Stimulated activated naive CD4-positive, alpha-beta T cell (primary cell): Measurements from ENCODE around the gene CUBN.
A peak's percentile ranks its signal among the peaks of the same experiment; 100 is the strongest.
"Not testable (repeated sequence)": the region's sequence is repeated elsewhere in the genome, so short reads cannot be mapped to it uniquely, and the experiment has no call there.

Experiments
- DNase-seq, 6 experiments: peaks; one replicate each; lab custom pipeline; 2025; lab: John Stamatoyannopoulos, UW

The CUBN gene

DNA sequence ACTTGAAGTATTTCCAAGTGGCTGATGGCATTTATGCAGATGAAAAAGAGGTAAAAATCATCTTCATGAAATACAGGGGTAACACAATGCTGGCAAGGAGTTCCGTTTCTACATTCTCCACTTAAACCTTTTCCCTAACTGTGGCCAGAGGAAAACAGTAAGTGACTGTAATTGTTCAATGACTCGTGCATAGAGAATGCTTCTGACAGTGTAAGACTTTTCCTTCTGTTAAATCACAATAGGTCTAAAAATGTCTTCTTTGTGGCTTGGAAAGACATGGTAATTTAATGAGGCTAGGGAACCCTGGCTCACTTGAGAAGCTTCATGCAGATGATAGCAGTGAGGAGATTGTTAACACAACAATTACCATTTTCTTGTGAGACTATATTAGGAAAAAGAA is 262.1 kb downstream of the CUBN start:
- DNase-seq: no peak

DNA sequence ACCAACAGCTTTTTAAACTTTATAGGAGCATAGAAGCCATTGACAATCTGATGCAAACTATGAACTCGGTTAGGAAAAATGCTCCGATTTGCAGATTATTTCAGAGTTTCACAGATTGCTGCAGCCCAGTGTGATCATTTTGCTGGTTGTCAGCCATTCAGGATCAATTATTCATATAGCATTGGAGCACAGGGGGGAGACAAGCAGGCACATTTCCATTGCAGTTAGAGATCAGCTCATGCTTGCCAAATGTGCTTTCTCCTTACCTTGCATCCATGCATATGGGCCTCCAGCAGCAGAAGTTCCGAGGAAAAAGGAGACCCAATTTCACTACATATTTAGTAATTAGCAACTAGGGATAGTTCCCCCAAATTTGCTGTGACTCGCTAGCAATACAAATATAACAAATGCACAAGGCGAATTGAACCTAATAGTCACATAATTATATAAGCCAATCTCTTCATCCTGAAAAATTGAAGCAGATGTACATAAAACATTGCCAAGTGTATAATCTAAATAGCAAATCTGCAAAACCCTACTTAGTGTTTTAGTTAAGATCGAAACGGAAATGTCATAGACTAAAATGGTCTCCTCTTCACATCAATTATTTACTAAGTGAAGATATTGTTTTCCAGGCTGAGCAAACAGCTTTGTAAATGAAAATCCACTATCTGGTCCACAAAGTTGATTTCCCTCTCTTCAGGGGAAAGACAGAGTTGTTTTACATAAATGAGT is 262.9 kb downstream of the CUBN start:
- DNase-seq: no peak

- DNase-seq: no peak
Measured at GRCh38 chr10:16865766-16866165, 263.8 kb downstream of the CUBN start.

DNA sequence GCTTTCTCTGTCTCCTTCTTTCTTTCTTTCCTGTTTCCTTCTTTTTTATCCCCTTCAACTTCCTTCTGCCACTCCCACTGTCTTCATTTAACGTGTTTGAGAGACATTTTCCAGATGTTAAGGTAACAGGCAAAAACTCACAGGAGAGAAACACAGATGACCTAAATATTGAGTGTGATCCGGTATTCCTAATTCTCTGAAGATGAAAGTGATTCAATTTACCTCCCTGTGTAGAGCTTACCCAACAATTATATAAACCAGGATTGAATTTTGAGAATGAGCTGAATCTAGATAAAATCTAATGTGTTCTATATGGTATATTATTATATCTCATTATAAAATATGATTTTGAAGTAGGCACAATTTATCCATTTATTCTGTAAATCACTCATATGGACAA is 265.8 kb downstream of the CUBN start:
- DNase-seq: no peak

GRCh38 chr10:16857419-16857818 is 272.2 kb downstream of the CUBN start:
- DNase-seq: no peak

GRCh38 chr10:16856567-16856966 is 273.0 kb downstream of the CUBN start:
- no peak for DNase-seq

- DNase-seq: no peak
Measured at GRCh38 chr10:16856092-16856491, 273.5 kb downstream of the CUBN start.

DNA sequence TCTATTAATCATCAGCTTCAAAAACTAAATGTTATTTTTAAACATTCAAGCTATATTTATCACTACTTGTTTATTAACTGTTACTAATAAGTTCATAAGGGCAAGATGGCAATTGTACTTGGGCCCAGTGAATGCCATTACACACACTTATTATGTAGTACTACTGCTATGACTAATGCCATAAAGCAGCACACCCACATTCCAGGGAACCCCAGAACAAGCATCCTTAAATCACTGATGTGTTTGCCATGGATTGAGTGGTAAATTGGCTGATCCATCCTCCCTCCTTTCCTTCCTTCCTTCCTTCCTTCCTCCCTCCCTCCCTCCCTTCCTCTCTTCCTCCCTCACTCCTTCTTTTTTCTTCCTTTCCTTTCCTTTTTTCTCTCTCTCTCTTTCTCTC is 275.0 kb downstream of the CUBN start:
- DNase-seq: no peak

GRCh38 chr10:16853809-16854208 is 275.8 kb downstream of the CUBN start:
- DNase-seq: no peak

GRCh38 chr10:16853201-16853600 is 276.4 kb downstream of the CUBN start:
- DNase-seq: no peak

GRCh38 chr10:16852624-16853023 is 277.0 kb downstream of the CUBN start:
- DNase-seq: no peak

DNA sequence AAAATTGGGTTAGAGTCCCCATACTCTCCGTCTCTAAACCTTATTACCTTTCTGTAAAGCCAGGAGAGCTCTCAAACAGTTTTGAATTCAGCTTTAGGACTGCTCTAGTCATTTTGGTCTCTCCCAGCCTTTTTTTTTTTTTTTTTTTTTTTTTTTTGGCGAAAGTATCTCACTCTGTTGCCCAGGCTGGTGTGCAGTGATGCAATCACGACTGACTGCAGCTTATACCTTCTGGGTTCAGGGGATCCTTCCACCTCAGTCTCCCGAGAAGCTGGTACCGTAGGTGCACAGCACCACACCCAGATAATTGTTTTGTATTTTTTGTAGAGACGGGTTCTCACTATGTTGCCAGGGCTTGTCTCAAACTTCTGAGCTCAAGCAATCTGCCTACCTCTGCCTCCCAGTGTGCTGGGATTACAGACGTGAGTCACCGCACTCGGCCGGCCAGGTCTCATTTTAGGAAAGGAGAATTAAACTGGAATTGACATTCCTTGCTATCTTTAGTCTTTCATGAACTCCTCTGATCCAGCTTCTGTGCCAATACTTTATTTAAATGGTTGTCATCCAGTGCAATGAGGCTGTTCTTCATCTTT is 281.0 kb downstream of the CUBN start:
- DNase-seq: no peak

DNA sequence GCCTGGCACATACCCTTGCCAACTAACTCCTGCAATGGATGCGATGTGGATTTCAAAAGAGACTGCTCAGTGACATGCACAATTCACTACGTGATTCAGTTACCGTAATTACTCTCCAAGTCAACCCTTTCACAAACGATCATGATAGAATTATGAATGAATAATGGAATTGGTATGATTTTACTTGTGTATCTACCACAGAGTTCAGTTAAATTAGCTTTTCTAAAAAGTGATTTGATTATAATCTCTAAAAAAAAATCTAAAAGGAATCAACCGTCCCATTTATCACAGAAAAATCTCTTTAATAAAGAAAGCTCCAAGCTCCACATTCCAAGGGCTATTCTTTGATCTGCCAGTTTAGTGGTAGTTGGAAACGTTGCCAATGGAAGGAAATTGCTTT is 282.0 kb downstream of the CUBN start:
- no peak for DNase-seq

GRCh38 chr10:16845248-16845647 is 284.4 kb downstream of the CUBN start:
- DNase-seq: no peak

DNA sequence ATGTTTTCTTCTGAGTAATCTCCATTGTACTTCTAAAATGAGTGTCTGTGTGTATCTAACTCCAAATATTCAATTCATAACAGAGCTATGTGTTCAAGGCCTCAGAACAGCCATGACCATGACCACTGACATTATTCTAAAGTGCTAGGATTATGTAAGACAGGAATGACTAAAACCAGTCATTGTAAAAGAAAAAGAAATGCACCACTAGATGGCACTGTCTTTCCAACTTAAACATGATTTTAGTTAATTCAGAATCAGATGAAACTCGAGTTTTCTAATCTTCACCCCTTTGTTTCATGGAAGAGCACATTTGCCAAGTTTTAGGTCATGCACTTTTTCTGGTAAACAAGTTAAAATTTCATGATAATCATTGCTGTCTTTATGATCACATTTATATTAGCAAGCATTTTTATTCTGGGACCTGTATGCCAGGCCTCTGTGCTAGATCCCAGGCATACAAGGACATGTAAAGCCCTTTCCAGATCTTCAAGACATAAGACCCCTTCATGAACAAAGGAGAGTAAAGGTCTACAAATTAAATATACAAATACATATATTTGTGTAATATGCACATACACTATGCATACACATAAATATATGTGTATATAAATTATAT is 286.2 kb downstream of the CUBN start:
- peak in 3 of 6 experiments; percentile 29 to 73 (median 64) for DNase-seq

DNA sequence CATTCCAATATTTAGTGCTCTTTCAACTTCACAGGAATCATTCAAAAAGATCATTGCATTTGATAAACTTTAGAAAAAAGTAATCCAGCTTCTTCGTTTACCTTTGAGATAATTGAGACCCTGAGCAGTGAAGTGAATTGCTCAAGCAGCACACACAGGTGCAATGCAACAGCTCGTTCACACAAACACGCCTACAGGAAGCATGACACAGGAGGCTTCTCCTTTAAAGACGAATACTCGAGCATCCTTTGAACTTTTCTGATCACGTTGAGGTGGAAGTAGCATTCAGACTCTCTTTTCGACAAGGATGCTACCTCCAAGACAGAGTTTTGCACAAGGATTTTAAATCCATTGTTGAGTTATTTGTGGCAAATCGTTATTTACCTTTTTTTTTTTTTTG is 294.4 kb downstream of the CUBN start:
- peak in 5 of 6 experiments; percentile 8 to 66 (median 49) for DNase-seq

DNA sequence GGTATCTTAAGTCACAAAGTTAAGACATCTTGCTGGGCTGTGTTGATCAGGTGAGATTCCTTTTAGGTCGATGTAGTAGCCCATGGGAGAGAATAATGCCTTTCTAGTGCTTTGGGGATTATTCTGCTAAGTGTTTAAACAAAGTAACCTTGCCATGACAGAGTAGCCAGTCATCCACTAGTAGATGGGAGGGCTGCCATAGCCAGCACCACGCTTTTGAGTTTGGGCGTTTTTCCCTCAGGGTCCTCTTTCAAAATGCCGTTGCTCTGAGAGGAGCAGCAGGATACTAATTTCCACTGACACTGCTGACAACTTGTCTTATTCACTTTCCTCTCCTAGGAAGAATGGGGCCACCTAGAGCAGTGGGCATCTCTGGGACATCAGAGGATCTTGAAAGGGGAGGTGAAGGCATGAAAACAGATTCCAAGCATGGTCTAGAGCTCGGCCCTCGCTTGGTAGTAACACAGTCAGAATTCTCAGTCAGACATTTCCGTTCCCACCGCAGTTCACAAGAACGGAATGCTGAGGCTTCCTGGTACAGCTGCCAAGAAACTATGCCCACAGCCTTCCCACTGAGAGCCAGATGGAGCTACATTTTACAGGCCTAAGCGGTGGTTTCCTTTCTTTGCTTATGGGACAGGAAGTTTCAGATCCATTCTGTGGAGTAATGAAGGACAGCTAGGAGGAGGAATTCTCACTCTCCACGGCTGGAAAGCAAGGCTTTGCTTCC is 297.1 kb downstream of the CUBN start:
- DNase-seq: no peak

GRCh38 chr10:16828701-16829175 is 300.9 kb downstream of the CUBN start:
- no peak for DNase-seq

- peak; percentile 27 to 78 (median 52) for DNase-seq
Measured at GRCh38 chr10:16828114-16828568, 301.5 kb downstream of the CUBN start.

GRCh38 chr10:16827474-16827873 is 302.1 kb downstream of the CUBN start:
- DNase-seq: not testable (repeated sequence)

DNA sequence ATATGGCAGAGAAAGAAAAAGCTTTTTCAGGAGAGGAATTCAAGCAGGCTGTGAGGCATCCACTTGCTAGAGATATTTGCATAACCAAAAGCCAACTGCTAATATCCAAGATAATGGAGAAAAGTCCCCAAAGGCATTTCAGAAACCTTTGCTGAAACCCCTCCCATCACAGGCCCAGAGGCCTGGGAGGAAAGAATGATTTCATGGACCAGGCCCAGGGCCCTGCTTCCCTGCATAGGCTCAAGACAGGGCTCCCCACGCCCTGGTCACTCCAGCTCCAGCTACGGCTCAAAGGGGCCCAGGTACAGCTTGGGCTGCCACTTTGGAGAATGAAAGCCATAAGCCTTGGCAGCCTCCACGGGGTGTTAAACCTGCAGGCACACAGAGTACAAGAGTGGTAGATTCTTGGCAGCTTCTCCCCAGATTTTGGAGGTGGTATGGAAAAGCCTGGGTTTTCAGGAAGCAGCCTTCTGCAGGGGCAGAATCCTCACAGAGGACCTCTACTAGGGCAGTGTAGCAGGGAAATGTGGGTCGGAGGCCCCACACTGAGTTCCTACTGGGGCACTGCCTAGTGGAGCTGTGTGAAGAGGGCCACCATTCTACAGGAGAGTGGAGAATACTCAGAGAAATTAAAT is 306.8 kb downstream of the CUBN start:
- no peak for DNase-seq

DNA sequence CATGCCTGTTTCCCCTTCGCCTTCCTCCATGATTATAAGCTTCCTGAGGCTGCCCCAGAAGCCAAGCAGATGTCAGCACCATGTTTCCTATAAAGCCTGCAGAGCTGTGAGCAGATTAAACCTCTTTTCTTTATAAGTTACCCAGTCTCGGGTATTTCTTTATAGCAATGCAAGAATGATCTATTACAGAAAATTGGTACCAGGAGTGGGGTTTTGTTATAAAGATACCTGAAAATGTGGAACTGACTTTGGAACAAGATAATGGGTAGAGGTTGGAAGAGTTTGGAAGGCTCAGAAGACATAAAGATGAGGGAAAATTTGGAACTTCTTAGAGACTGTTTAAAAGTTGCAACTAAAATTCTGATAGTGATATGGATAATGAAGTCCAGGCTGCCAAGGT is 307.6 kb downstream of the CUBN start:
- DNase-seq: no peak
